GM21447 (cell line): ENCODE measurements around the gene APOL4.
A peak's percentile ranks its signal among the peaks of the same experiment; 100 is the strongest.
"Not testable (repeated sequence)": the region's sequence is repeated elsewhere in the genome, so short reads cannot be mapped to it uniquely, and the experiment has no call there.

Source experiments
- ATAC-seq: cut with Tn5 transposase; IDR thresholded peaks from one replicate; pipeline ENCODE4 v1.9.1; 2021; ENCODE audit not compliant: unreplicated experiment

Gene APOL4, protein sequence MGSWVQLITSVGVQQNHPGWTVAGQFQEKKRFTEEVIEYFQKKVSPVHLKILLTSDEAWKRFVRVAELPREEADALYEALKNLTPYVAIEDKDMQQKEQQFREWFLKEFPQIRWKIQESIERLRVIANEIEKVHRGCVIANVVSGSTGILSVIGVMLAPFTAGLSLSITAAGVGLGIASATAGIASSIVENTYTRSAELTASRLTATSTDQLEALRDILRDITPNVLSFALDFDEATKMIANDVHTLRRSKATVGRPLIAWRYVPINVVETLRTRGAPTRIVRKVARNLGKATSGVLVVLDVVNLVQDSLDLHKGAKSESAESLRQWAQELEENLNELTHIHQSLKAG

DNA sequence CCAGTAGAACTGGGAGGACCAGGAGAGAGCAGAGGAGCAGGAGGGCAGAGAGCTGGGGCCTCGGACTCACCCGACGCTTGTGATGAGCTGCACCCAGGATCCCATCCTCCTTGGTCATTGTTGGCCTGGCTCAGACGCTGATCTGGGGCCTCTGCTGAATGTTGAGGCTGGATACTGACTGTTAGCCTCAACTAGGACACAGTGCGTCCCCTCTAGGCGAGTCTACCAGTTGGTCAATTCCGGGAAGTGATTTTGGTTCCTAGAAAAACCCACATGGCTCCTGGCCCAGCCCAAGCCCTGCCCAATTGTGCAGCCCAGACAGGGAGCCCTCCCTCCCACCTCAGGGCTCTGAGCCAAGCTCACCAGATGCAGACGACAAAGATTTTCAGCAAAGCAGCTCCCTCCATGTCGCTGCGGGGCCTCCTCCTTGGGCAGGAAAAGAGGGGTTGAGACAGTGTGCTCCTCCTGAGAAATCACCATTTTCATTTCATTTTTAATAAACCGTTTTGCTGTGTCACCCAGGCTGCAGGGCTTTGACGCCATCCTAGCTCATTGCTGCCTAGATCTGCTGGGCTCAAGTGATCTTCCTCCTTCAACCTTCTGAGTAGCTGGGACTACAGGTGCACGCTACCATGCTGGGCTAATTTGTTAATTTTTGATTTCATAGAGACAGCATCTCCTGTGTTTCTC, at the start of gene APOL4:
Gene APOL4, minus strand, starts transcription at position 180 of the 690 bp plus-strand sequence. Its CDS starts 75 bp downstream, at position 105.
- ATAC-seq, result no peak

DNA sequence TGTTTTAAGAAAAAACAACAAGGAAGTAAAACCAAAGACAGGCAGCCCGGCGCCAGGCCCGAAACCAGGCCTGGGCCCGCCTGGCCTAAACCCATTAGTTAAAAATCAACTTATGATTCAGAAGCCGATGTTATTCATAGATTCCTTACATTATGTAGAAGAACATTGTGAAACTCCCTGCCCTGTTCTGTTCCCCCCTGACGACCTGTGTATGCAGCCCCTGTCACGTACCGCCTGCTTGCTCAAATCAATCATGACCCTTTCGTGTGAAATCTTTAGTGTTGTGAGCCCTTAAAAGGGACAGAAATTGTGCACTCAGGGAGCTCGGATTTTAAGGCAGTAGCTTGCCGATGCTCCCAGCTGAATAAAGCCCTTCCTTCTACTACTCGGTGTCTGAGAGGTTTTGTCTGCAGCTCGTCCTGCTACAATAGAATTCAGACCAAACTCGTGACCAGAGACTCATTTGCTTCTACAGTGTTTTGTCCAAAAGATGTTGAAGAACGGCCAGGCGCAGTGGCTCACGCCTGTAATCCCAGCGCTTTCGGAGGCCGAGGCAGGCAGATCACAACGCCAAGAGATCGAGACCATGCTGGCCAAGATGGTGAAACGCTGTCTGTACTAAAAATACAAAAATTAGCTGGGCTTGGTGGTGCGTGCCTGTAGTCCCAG, 48.8 kb upstream of the APOL4 start:
- ATAC-seq, result not testable (repeated sequence)

DNA sequence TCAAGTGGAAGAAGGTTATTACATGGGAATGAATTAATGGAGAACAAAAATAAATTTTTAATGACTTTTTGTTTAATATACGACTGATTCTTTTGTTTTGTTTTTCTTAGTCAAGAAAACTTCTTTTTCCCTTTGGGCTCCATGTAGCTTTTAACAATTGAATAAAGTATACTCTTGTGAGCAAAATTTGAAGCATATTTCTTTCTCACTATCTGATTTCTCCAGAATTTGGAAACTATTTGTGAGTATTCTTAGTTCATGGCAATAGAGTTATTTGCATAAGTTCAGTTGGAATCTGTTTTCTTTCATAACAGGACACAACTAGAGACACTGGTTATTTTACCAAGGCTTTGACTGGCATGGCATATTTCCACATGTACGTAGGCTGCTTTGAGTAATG, 47.6 kb upstream of the APOL4 start:
- ATAC-seq, result no peak

- ATAC-seq, result no peak
Measured at GRCh38 chr22:36247955-36248354, 46.3 kb upstream of the APOL4 start.

DNA sequence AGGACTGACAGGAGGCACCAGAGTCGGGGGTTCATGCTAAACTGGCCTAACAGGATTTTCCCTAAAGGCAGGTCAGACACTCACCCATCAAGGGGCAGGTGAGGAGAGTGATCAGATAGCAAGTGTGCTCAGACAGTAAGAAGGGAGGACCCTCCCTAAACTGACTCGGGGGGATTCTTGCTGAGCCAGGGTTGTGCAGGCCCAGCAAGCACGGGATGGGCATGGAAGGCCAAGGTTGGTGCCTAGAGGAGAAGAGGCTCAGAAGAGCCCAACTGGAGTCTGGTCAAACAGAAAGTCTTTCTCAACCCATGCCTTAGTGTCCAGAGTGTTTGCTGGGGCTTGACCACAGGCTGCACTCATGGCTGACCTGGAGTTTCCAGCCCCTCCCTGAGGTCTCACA, 45.1 kb upstream of the APOL4 start:
- ATAC-seq, result no peak

DNA sequence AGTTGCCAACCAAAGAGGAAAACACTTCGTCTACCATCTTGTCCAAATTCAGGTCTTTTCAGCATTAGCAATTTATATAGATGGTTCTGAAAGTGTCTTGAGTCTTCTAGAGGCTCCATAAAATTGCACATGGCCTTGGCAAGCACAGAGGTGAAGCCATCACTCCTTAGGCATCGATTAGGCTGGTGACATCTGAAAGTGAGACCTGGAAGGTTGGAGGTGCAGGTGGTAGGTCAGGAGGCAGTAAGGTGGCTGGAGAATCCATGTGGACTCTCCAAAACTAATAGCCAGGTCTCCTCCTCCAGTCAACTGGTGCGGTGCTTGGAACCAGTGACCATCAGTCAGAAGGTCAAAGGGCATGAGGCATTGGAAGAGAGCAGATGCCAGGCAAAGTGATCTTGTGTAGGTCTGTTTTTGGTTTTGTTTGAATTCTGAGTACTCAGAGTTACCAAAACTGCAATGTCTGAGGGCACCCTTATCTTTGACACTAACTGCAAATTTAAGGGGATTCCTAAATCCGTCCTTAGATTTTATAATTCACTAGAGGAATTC, 44.3 kb upstream of the APOL4 start:
- no peak for ATAC-seq

DNA sequence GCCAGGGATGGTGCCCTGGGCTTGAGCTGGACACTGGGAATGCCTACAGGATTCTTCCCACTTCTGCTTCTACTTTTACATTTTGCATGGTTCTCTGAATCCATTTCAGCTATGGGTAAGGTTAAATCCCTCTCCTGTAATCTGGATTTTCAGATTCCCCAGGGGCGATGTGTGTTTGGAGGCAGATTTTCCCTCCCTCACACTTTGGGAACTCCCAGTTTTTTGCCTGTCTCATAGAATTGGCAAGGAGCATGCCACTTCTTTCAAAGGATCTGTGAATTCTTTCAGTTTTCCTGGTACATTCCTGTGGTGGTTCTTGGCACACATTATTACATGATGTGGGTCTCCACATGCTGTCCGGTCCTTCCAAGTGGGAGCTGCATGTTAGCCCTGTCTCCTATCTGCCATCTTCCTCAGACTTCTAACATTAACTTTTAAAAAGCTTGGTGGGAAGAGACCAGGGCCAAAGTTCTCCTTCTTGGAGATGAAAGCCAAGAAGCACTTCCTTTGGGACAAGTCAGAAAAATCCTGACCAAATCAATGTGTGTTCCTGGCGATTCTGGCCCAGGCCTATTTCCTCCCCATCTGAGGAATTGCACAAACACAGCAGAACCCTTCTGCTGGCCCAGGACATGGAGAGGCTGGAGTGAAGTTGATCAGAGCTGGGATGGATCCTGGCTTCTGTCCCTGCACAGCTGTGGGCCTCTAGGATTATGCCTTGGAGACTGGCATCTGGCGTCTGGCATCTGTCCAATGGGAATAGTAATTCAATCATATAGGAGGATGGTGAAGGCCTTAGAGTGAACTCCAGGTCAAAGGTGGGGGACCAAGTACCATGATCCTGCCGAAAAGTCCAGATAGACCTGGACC, 43.1 kb upstream of the APOL4 start:
- ATAC-seq, result no peak

DNA sequence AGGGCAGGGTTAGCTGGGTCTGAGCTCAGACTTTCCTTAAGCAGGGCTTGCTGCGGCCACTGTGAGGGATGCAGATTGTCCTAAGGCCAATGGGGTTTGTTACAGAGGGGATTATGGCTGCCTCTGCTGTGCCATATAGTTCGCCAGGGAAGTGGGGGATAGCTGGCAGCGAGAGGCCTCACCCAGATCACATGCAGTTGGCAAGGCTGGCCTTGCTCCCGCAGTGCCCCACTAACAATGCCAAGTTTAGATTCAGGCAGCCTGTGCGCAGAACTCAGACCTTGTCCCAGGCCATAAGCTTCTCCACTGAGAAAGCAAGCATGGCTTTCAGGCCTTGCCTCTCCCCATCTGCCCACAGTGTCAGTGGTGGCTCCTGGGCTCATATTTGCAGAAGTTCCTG, 42.4 kb upstream of the APOL4 start:
- no peak for ATAC-seq

- ATAC-seq, result peak; percentile 85
Measured at GRCh38 chr22:36239401-36240171, 38.0 kb upstream of the APOL4 start, which contains the start of gene APOL2. Gene APOL2 (minus strand): TSS chr22:36239527. CDS start chr22:36233162, 6,365 bp downstream.

- ATAC-seq, result no peak
Measured at GRCh38 chr22:36239150-36239400, 37.5 kb upstream of the APOL4 start.

- no peak for ATAC-seq
Measured at GRCh38 chr22:36238373-36239149, 37.0 kb upstream of the APOL4 start.

DNA sequence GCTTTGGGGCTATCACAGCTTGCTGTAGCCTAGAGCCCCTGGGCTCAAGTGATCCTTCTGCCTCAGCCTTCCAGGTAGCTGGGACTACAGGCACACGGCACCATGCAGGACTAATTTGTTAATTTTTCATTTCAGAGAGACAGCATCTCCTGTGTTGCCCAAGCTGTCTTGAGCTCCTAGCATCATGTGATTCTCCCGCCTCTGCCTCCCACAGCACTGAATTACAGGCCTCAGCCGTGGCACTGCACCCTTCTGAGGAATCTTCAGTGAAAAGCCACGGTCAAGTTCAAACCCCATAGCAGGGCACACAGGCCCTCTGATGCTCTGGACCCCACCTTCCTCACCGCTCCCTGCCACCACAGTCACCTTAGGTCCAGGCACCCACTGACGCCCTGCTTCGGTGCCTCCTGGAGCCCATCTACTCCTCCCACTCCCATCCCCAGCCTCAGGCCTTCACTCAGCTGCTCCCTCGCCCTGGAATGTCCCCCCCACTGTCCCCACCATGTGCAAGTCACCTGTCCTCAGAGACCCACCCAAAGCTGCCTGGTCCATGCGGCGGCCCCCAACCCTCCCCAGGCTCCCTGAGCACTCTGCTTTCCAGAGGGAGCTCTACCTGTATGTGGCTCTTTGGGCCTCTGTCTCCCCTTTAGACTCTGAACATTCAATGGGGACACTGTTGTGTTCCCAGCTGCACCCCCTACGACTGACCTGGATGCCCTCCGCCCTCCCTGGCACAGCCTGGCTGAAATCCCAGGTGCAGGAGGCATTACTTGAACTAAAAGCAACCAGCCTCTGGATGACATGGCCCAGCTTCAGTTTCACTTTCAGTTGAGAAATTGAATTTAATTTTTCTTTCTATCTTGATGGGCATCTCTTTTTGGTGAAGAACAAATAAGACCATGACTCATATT, 36.1 kb upstream of the APOL4 start:
- no peak for ATAC-seq

DNA sequence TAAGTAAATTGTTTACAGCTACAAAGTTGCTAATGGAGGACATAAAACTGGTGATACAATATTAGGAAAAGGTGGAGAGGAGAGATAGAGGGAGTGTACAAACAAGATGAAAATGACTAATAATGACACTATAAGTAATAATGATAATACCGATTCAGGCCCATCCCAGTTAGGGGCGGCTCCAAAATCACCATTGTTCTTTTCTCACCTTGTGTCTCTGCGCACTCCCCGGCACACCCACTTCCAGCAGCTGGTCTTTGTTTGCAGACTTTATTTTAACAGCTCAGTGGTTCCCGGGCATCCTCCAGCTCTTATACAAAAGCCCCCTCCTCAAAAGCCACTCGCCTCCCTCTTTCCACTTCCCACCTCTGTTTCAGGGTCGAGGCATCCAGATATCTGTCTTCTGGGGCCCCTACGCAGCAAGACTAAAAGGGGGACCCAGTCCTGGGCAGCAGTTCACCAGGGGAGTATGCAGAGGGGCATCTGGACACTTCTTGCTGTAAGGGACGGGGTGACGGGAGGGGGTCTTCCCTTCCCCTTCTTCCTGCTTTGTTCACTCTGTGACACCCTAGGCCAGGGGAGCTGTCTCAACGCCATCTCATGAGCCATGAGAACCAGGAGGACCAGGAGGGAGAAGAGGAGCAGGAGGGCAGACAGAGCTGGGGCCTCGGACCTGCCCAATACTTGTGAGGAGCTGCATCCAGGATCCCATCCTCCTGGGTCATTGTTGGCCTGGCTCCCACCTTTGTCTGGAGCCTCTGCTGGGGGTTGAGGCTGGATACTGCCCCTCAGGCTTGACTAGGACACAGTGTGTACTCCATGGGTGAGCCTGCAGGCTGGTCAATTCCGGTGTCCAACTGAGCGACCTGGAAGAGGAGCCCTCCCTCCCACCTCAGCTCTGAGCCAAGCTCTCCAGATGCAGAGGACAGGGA, 35.0 kb upstream of the APOL4 start:
- ATAC-seq, result no peak

GRCh38 chr22:36235585-36235984, 34.0 kb upstream of the APOL4 start:
- no peak for ATAC-seq

DNA sequence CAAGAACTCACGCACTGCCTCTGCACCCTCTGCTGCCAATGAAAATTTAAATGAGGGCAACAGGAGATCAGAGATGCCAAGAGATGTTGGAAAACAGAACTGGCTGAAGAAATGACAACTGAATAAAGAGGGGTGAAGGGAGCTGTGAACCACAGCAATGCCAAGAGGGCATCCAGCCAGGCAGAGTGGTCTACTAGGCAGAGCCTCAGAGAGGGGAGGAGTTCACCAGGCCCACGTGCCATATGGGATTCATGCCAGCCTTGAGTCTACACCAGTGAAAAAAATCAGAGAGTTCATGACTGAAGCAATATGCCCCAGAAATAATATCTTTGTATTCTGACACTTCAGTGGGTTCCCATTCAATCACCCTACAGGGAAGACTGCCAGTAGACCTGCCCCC, 33.3 kb upstream of the APOL4 start:
- no peak for ATAC-seq

GRCh38 chr22:36234213-36234612, 32.6 kb upstream of the APOL4 start:
- no peak for ATAC-seq

GRCh38 chr22:36233796-36234195, 32.2 kb upstream of the APOL4 start:
- ATAC-seq, result no peak
